Gastrocnemius medialis (tissue), 4 donors: Measurements from ENCODE around the gene DCAF6.

Experiments
- POLR2A ChIP-seq, 2 donors: fragments of 450-650 bp; IDR thresholded peaks; one replicate each; pipeline ENCODE4 v1.6.1; 2017; ENCODE audit warnings: antibody characterized with exemption in 2 of 2, mild to moderate bottlenecking in 2 of 2, moderate library complexity in 2 of 2
- TF ChIP-seq, protein P1 (sequence below), 5 experiments: fragments of 450-650 bp in 3 of 5; fragments of 200-600 bp in 2 of 5; sonication (generic) in 2 of 5; IDR thresholded peaks in 4 of 5; conservative IDR thresholded peaks in 1 of 5; 1 replicate in 4 of 5; 2 replicates in 1 of 5; pipeline ENCODE4 v1.5.1; 2016 to 2019; ENCODE audit warnings: antibody characterized with exemption in 5 of 5, mild to moderate bottlenecking in 3 of 5, moderate library complexity in 3 of 5

GRCh38 chr1:168081373-168082007, 145.0 kb downstream of the DCAF6 start:
- TF ChIP-seq, protein P1, sequence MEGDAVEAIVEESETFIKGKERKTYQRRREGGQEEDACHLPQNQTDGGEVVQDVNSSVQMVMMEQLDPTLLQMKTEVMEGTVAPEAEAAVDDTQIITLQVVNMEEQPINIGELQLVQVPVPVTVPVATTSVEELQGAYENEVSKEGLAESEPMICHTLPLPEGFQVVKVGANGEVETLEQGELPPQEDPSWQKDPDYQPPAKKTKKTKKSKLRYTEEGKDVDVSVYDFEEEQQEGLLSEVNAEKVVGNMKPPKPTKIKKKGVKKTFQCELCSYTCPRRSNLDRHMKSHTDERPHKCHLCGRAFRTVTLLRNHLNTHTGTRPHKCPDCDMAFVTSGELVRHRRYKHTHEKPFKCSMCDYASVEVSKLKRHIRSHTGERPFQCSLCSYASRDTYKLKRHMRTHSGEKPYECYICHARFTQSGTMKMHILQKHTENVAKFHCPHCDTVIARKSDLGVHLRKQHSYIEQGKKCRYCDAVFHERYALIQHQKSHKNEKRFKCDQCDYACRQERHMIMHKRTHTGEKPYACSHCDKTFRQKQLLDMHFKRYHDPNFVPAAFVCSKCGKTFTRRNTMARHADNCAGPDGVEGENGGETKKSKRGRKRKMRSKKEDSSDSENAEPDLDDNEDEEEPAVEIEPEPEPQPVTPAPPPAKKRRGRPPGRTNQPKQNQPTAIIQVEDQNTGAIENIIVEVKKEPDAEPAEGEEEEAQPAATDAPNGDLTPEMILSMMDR (IDR thresholded peaks at IDR 0.05 in 4 of 5, conservative IDR thresholded peaks at IDR 0.05 in 1 of 5) = no peak
- no peak for TF ChIP-seq POLR2A (IDR thresholded peaks at IDR 0.05)
